Activated naive CD8-positive, alpha-beta T cell treated with anti-CD3 and anti-CD28 coated beads, Interleukin-2, amount 50 U/mL, for 24 hours (primary cell): ENCODE results near the gene ALDH3B2.
A peak's percentile ranks its signal among the peaks of the same experiment; 100 is the strongest.
"Not testable (repeated sequence)": the region's sequence is repeated elsewhere in the genome, so short reads cannot be mapped to it uniquely, and the experiment has no call there.

ENCODE experiments used
- ATAC-seq: fragments of 150-1000 bp; cut with Tn5 transposase; one replicate; pipeline ENCODE4 v1.10.0; 2021
- DNase-seq: peaks from one replicate; pipeline ENCODE4 v3.0.0; 2021
- H3K27ac Mint-ChIP-seq: one replicate; pipeline ENCODE4 v1.8.0; 2021; ENCODE audit warnings: mild to moderate bottlenecking, mixed read lengths
- H3K27me3 Mint-ChIP-seq: one replicate; pipeline ENCODE4 v1.8.0; 2021; ENCODE audit warnings: mixed read lengths
- H3K36me3 Mint-ChIP-seq: one replicate; pipeline ENCODE4 v1.8.0; 2021; ENCODE audit warnings: low read depth, mixed read lengths
- H3K4me1 Mint-ChIP-seq: one replicate; pipeline ENCODE4 v1.8.0; 2021; ENCODE audit warnings: mixed read lengths
- H3K4me3 Mint-ChIP-seq: one replicate; pipeline ENCODE4 v1.8.0; 2021; ENCODE audit warnings: mild to moderate bottlenecking, moderate library complexity, mixed read lengths
- H3K9me3 Mint-ChIP-seq: one replicate; pipeline ENCODE4 v1.8.0; 2021; ENCODE audit warnings: mixed read lengths

ALDH3B2 gene

DNA sequence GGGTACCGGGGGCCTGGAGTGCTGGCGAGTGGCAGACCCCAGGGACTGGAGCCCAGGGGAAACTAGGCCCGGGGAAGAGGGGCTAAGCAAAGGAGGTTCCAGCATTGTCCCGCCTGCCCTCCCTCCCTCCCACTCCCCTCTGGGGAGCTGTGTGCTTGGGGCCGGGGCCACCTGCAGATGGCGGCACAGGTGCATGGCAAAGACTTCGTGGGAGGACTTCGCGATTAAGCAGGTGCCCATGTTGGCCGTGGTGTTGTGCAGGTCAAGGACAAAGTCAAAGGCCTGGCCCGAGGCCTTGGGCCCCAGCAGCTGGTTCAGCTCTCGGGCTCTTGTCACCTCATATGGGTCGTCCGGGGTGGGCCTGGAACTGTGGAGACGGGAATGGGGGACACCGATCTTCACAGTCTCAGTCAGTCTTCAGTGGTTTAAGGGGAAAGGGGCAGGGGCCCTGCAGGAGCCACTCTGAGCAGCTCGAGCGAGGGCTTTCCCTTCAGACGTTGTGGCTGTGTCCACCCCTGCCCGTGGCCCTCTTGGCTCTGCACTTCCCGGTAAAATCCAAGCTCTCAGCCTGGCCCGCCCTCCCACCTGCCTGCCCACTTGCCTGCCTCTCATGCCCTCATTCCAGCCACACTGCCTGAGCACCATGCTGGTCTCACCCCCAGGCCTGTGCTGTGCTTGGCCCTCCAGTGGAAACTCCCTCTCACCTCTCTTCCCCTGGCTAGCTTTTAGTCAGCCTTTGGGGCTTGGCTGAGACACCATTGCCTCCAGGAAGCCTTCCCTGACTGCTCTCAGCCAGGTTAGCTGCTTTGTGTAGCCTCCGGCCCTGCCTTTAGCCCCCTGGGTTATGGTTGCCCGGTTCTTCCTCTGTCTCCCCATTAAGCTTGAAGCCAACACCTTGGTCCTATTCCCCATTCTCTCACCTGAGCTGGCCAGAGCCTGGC lies 28.6 kb downstream of the ALDH3B2 start:
- H3K4me1 Mint-ChIP-seq = peaks cover 48% of the 10 kb centered on the region
- ATAC-seq (peak; percentile 9), DNase-seq (no peak)
- no peaks in the 10 kb centered on the region for H3K9me3 Mint-ChIP-seq
- no peaks in the 10 kb centered on the region for H3K27me3 Mint-ChIP-seq
- no peak overlapping the region for H3K4me3 Mint-ChIP-seq
- no peaks in the 10 kb centered on the region for H3K36me3 Mint-ChIP-seq
- H3K27ac Mint-ChIP-seq = no peak overlapping the region

DNA sequence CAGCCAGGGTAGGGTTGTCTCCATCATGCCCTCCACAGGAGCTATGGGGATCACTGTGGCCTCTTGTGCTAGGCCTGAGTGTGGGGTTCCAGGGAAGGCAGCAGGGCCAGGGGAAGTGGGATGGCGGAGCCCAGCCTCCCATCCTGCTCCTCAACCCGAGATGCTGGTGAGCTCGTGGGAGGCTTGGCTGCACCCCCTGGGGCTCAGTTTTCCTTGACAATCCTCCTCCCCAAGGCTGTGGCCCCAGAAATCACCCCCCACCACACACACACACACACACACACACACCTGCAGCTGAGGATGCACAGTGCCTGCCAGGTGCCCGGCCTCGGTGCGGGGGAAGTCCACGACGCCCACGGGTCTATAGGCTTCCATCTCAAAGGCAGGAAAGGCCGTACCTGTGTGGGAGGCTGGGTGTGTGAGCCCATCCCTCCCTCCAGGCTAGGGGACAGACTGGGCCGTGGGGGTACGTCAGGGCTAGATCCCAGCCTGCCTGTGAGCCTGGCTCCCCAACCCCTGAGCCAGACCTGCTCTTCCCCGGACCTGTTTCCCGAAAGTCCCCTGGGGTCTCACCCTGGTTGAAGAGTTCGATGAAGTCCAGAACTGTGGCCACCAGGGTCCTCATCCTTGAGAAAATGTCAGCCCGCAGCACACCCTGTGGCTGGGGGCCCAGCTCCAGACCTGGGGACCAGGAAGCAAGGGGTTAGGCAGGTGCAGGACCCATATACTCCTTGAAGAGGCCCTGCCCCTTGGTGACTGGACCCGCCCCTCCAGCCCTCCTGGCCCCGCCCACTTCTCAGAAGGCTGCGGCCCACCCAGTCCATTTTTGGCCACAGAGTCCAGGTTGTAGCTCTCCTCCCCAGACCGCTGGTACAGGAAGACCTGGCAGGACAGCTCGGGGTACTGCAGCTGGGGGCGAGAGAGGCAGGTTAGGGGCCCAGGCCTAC lies 29.7 kb downstream of the ALDH3B2 start:
- Mint-ChIP-seq H3K4me1 (peaks cover 40% of the 10 kb centered on the region), H3K27me3 (no peaks in the 10 kb centered on the region), H3K27ac (no peak overlapping the region), H3K4me3 (no peak overlapping the region), H3K9me3 (no peaks in the 10 kb centered on the region), H3K36me3 (no peaks in the 10 kb centered on the region)
- DNase-seq (no peak), ATAC-seq (no peak)

DNA sequence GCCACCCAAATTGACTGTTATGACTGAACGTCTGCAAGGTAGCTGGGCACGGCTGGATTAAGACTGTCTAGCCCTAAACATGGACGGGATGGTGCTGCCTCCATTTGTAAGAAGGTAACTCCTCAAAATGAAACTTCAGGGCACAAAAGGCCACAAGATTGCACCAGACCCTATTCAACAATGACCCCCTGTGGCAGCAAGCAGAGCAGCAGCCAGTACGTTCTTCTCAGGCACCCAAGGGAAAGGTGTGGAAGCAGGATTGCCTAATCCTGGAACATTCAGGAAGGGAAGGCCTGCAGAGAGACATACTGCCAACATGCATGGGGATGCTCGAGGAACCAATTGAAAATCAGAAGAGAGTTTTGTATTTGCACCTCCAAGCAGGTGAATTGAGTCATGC lies 30.4 kb downstream of the ALDH3B2 start:
- peaks cover 33% of the 10 kb centered on the region for H3K4me1 Mint-ChIP-seq
- no peak for ATAC-seq
- DNase-seq = no peak

DNA sequence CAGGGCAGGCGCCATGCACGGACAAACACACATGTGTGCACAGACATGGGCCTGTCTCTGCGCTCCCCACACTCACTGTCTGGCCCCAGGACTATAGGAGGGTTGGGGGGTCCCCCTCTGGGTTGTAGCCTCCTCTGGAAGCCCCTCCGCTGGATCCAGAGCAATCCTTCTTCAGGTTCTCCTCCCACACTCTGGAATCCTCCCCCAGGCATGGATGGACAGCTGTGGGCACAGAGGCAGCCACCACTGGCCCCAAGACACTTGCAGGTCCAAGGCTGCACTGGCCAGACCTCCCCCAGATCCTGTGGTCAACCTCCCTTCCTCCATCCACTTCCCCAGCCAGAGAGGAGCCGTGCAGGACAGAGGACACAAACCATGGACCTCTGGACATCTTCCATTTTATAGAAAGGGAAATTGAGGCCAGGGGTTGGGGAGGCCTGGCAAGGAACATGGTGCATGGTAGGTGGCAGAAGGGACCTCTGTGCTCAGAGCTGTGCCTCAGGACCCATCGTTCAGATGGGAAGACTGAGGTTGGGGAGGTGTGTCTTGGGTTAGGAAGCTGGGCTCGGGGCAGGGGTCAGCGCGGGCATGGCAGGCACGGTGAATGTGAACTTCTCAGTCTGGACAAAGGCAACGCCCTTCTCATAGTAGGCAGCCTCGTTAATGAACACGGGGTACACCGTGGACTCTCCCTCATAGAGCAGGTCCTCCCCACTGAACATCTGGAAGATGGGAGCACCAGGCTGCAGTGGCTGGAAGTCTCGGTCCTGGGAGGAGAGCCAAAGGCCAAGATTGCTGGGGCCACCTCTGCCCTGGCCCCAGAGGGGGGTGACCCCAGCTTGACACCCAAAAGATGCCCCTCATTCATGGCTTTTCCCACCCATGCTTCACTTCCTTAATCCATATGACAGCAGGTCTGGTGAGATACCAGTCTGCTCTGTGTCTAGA lies 32.0 kb downstream of the ALDH3B2 start:
- Mint-ChIP-seq H3K27ac (no peak overlapping the region), H3K36me3 (no peaks in the 10 kb centered on the region), H3K27me3 (no peaks in the 10 kb centered on the region), H3K4me3 (no peak overlapping the region), H3K4me1 (peaks cover 19% of the 10 kb centered on the region), H3K9me3 (no peaks in the 10 kb centered on the region)
- DNase-seq = no peak
- no peak for ATAC-seq

More for the DNA sequence above, 30.4 kb downstream of the ALDH3B2 start:
- no peaks in the 10 kb centered on the region for H3K36me3 Mint-ChIP-seq
- no peak overlapping the region for H3K27ac Mint-ChIP-seq
- H3K4me3 Mint-ChIP-seq = no peak overlapping the region
- no peaks in the 10 kb centered on the region for H3K27me3 Mint-ChIP-seq
- H3K9me3 Mint-ChIP-seq = no peaks in the 10 kb centered on the region

DNA sequence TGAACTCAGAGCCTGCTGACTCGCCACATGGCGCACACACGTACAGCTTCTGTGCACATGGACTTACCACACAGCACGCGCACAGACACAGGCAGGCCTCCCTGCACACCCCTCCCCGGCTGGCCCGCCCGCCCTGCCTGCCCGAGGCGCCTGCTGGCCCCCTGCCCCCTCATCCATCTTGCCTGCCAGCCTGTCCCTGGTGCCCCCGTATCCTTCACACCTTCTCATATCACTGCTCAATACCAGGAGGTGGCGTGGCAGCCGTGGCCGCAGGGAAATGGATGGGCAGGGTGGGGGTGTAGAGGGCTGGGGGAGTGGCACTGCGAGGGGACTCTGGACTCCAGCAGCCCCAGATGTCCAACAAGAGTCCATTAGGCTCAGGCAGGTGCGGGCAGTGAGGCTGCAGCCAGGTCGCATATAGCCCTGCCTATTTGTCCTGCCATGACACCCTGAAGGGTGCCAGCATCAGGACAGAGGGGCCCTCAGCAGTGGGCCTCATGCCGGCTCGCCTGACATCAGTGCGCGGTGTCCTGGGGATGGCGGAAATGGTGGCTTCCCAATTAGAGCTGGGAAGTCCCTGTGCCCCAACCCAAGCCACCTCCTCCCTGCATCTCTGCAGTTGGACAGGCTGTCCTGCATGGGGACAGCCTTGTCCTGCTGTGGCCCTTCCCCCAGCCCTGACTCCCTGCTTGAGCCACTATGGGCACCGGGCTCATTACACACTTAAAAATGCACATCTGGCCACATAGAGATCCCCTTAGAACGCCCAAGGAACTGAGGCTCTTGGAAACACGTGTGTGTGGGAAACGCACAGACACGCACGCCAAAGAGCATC lies 32.9 kb downstream of the ALDH3B2 start:
- DNase-seq (no peak), ATAC-seq (no peak)
- H3K9me3 Mint-ChIP-seq = no peaks in the 10 kb centered on the region
- no peaks in the 10 kb centered on the region for H3K36me3 Mint-ChIP-seq
- H3K27ac Mint-ChIP-seq = no peak overlapping the region
- no peaks in the 10 kb centered on the region for H3K27me3 Mint-ChIP-seq
- no peak overlapping the region for H3K4me3 Mint-ChIP-seq
- H3K4me1 Mint-ChIP-seq = peaks cover 16% of the 10 kb centered on the region

DNA sequence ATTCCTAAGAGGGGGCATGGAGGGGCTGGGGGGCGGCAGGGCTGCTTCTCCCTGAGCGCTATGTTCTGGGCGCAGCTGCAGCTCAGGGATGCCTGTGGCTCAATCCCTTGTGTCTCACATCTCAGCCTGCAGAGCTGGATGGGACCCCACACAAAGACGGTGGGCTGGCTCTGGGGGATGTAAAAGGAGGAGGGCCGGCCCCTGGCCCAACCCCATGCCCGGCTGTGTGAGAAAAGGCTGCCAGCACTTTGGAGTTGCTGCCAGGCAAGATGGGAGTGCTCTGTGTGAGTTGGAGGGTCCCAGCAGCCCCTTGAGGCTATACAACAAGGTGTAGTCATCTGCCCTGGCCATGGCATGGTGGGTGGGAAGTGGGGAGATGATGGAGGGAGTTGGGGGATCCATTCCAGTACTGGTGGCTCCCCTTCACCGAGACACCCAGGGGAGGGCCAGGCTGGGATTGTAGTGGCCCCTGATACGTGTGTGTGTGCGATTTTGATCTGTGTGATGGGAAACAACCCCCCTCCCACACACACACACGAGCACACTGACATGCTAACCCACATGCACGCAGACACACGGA lies 33.6 kb downstream of the ALDH3B2 start:
- ATAC-seq (no peak), DNase-seq (no peak)
- H3K27me3 Mint-ChIP-seq = no peaks in the 10 kb centered on the region
- no peak overlapping the region for H3K27ac Mint-ChIP-seq
- no peaks in the 10 kb centered on the region for H3K9me3 Mint-ChIP-seq
- peaks cover 9% of the 10 kb centered on the region for H3K4me1 Mint-ChIP-seq
- no peaks in the 10 kb centered on the region for H3K36me3 Mint-ChIP-seq
- no peak overlapping the region for H3K4me3 Mint-ChIP-seq

DNA sequence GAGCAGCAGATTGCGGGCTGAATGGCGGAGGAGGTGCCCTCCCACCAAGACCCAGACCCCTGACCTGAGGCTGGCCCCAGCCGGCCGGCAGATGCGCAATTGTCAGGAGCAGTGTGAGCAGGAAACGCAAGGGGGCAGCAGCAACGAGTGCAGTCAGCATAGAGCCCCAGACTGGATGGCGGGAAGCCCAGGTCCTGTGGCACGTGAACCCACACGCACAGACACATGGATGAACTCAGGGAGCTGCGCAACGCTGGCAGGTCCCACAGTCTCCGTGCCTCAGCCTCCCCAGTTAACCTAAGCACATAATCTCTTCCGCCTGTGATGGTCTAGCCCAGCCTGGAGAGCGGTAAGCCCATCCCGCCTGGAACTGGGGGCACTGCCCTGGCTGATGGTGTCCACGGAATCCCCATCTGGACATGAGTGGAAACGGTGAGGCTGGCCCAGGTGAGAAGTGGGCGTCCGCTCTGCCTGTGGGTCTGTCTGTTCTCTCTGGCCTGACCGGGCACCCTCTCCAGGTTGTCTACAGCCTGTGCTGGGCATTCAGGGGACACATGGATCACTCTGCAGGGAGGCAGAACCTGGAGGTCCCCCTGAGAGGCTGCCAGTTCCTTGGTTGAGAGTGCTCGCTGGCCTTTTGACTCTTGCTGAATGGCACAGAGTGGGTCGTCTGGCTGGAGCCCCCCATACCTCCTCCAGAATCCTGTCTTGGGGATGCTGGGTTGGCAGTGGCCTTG lies 34.2 kb downstream of the ALDH3B2 start:
- peak; percentile 57 for ATAC-seq
- Mint-ChIP-seq H3K27ac (no peak overlapping the region), H3K4me3 (no peak overlapping the region), H3K4me1 (peaks cover 6% of the 10 kb centered on the region), H3K9me3 (no peaks in the 10 kb centered on the region), H3K27me3 (no peaks in the 10 kb centered on the region), H3K36me3 (no peaks in the 10 kb centered on the region)
- DNase-seq = peak; percentile 66

DNA sequence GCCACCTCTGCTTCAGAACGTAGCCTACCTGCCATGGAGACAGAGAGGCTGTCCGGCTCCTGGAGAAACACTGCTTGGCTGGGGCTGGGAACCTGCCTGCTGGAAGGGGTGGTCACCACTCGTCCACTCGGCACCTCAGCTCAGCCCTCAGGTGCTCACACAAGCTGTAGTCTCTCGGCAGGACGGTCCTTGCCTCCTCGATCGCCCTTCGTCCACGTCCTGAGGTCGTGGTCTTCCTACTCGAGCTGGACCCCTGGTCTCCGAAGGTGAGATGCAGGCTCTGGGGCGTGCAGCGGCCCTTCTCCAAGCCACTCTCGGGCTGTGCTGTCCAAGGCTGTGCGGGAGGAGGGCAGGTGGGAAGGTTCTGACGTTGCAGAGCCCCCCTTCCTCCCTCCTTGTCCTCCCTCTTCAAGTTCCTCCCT lies 35.0 kb downstream of the ALDH3B2 start, which contains the start of gene TBX10:
TSS of gene TBX10 (minus strand) at position 326 of the 422 bp plus-strand sequence. CDS start at position 35, 291 bp downstream.
- Mint-ChIP-seq H3K36me3 (no peaks in the 10 kb centered on the region), H3K4me1 (peaks cover 6% of the 10 kb centered on the region), H3K27me3 (no peaks in the 10 kb centered on the region), H3K9me3 (no peaks in the 10 kb centered on the region), H3K27ac (no peak within 1 kb of the TSS), H3K4me3 (no peak within 1 kb of the TSS)
- ATAC-seq (no peak), DNase-seq (no peak)

DNA sequence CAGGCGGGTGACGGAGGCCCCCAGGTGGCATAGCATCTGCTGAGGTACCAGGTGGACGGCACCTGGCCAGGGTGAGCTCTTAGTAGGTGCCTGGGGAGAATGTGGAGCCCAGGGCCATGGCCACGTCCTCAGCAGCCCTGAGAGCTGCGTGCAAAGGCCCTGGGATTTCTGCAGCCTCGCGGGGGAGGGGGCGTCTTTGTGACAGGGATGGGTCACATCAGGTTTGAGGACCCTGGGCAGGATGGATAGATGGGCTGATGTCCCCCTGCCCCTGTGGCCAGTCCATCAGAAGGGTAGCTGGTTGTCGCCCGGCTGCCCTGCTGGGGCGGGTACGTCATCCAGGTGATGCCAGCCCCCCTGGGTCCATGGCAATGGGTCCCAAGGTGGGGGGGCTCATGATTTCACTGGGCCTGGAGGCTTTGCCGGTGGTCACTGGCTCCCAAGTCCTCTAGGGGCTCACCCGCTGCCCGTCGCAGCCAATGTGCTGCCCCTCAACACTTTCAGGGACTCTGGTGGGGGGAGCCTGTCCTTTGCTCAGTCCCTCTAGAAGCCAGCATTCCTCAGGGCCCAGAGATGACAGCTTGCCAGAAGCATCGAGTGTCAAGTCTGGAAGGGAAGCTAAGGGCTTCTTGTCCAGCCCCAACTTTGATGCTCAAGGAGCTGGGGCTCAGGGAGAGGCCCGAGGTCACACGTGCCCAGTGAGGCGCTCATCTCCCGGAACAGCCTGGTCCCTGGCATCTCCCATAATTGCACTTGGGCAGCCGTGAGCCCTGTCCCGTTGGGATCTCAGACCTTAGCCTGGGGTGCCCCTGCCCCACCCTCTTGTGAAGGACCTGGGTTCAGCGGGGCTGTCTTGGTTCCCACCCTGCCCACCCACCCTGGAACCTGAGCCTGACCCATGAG lies 35.6 kb downstream of the ALDH3B2 start:
- H3K4me1 Mint-ChIP-seq = peaks cover 4% of the 10 kb centered on the region

DNA sequence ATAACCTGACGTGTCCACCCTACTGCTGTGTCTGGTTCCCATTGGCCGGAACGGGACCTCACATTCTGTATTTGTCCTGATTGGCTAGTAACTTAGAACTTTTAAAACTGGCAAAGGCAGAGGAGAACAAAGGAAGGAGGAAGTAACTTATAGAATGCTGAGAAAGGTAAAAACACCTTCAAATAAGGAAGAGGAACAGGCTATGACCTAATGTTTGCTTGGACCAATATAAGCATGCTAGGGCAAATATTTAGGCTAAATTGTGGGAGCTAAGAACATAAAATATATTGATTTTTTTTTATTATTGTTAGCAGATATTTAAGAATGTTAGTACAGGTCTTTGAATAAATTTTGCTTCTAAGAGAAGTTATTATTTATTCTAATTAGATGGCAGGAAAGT lies 37.0 kb downstream of the ALDH3B2 start:
- not testable (repeated sequence) for ATAC-seq, H3K9me3 Mint-ChIP-seq, H3K27ac Mint-ChIP-seq, H3K27me3 Mint-ChIP-seq, H3K4me1 Mint-ChIP-seq, H3K36me3 Mint-ChIP-seq, H3K4me3 Mint-ChIP-seq, DNase-seq

More for the DNA sequence above, 35.6 kb downstream of the ALDH3B2 start:
- H3K4me3 Mint-ChIP-seq = no peak overlapping the region
- no peaks in the 10 kb centered on the region for H3K9me3 Mint-ChIP-seq
- no peaks in the 10 kb centered on the region for H3K27me3 Mint-ChIP-seq
- H3K36me3 Mint-ChIP-seq = no peaks in the 10 kb centered on the region
- no peak for DNase-seq
- ATAC-seq = no peak
- no peak overlapping the region for H3K27ac Mint-ChIP-seq

DNA sequence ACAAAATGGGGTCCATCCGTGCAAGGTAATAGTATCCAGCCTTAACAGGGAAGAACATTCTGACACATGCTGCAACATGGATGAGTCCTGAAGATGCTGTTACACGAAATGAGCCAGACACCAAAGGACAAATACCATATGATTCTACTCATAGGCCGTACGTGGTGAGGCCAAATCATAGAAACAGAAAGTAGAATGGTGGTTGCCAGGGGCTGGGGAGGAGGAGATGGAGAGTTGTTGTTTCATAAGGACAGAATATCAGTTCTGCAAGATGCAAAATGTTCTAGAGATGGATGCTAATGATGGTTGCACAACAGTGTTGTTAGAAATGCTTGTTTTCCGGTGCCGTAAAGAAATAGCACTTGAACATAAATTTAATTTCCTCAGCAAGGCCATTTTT lies 37.5 kb downstream of the ALDH3B2 start:
- H3K4me3 Mint-ChIP-seq = no peak overlapping the region
- DNase-seq = no peak
- no peaks in the 10 kb centered on the region for H3K27me3 Mint-ChIP-seq
- H3K36me3 Mint-ChIP-seq = no peaks in the 10 kb centered on the region
- H3K4me1 Mint-ChIP-seq = peaks cover 4% of the 10 kb centered on the region
- ATAC-seq = no peak
- H3K9me3 Mint-ChIP-seq = no peaks in the 10 kb centered on the region
- no peak overlapping the region for H3K27ac Mint-ChIP-seq

DNA sequence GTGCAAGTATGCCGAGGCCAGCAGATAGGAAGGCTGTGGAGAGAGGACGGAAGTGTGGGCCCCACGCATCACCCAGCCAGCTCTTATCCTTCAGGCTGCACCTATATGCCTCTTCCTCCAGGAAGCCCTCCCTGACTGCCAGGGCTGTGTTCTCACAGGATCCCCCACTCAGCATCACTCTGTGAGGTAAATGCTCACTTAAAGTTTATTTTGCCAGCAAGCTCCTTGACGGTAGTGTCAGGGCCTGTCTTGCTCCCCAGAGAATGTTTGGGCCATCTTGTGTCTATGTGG lies 39.2 kb downstream of the ALDH3B2 start:
- no peaks in the 10 kb centered on the region for H3K27me3 Mint-ChIP-seq
- ATAC-seq (no peak), DNase-seq (no peak)
- peaks cover 9% of the 10 kb centered on the region for H3K4me1 Mint-ChIP-seq
- no peaks in the 10 kb centered on the region for H3K36me3 Mint-ChIP-seq
- no peaks in the 10 kb centered on the region for H3K9me3 Mint-ChIP-seq
- H3K27ac Mint-ChIP-seq = no peak overlapping the region
- no peak overlapping the region for H3K4me3 Mint-ChIP-seq
